ENCODE measurements around the gene EEF2KMT. TPM values are rescaled to one million over a fixed set of nuclear protein-coding genes. Genes with fewer than 3 reads are reported as not detected.
"Not testable (repeated sequence)": the region's sequence is repeated elsewhere in the genome, so short reads cannot be mapped to it uniquely, and the experiment has no call there.

EEF2KMT gene
- total RNA-seq, 4 donors from 2014 or later: 4.5 to 7.2 (median 6.5) TPM

GRCh38 chr16:5098221-5099159 is 895 bp upstream of the EEF2KMT start:
- Histone ChIP-seq H3K4me3 (peak overlapping the region; percentile 23 to 89 (median 88)), H3K4me1 (peaks cover 0 to 11% (median 5%) of the 10 kb centered on the region in 4 donors), H3K27ac (peak overlapping the region; percentile 86 to 93 (median 90))
- intact Hi-C loops (cut with DNase I; ENCODE audit: low total_unique reads): loop anchor here (10.0 kb wide), 1 partner anchor 744 kb away; the partner anchor contains the start of gene PAM16
- peak; percentile 80 for DNase-seq
- H3K27me3 ChIP-seq; H3K36me3 ChIP-seq; H3K9me3 ChIP-seq; in situ Hi-C loops (cut with MboI; ENCODE audit: low pct_ligation_motif_present in 1 of 4, low pct_unique_long_range_greater_than_20kb in 1 of 4, low sequenced_read_pairs in 3 of 4): not testable (repeated sequence)
- WGBS, 2 donors (ENCODE audit: low coverage in 1 of 2): 0 to 2% methylated on average over 1 to 39 of the region's 67 CpGs
- TF ChIP-seq POLR2A (IDR thresholded peaks at IDR 0.05): peak; percentile 53

- H3K9me3 ChIP-seq; DNase-seq; H3K36me3 ChIP-seq; in situ Hi-C loops (cut with MboI; ENCODE audit: low pct_ligation_motif_present in 1 of 4, low pct_unique_long_range_greater_than_20kb in 1 of 4, low sequenced_read_pairs in 3 of 4); H3K27me3 ChIP-seq: not testable (repeated sequence)
- 1% methylated on average over 20 of the region's 23 CpGs; no CpG with 5 or more reads in 1 of the 2 donors for WGBS, 2 donors (ENCODE audit: low coverage in 1 of 2)
- Histone ChIP-seq H3K4me1 (peaks cover 0 to 11% (median 6%) of the 10 kb centered on the region in 4 donors), H3K4me3 (peak overlapping the region; percentile 85 to 89 (median 88)), H3K27ac (peak overlapping the region; percentile 86 to 93 (median 90))
- intact Hi-C loops (cut with DNase I; ENCODE audit: low total_unique reads): loop anchor here (10.0 kb wide), 1 partner anchor 742 kb away; the partner anchor contains the start of gene PAM16
These were observed 530 bp downstream of the EEF2KMT start for GRCh38 chr16:5097061-5097469.

GRCh38 chr16:5096437-5097060 is 1.0 kb downstream of the EEF2KMT start:
- H3K9me3 ChIP-seq; in situ Hi-C loops (cut with MboI; ENCODE audit: low pct_ligation_motif_present in 1 of 4, low pct_unique_long_range_greater_than_20kb in 1 of 4, low sequenced_read_pairs in 3 of 4); H3K27me3 ChIP-seq; H3K36me3 ChIP-seq; DNase-seq: not testable (repeated sequence)
- Histone ChIP-seq H3K27ac (peak overlapping the region in 3 of 4 donors; percentile 89 to 93 (median 90)), H3K4me1 (peaks cover 0 to 11% (median 7%) of the 10 kb centered on the region in 4 donors), H3K4me3 (peak overlapping the region in 2 of 4 donors; percentile 88 to 89)
- 11 to 24% methylated on average over 4 to 7 of the region's 7 CpGs for WGBS, 2 donors (ENCODE audit: low coverage in 1 of 2)
- intact Hi-C loops (cut with DNase I; ENCODE audit: low total_unique reads): loop anchor here (10.0 kb wide), 1 partner anchor 742 kb away; the partner anchor contains the start of gene PAM16

- intact Hi-C loops (cut with DNase I; ENCODE audit: low total_unique reads): loop anchor here (10.0 kb wide), 1 partner anchor 740 kb away; the partner anchor contains the start of gene PAM16
- H3K27me3 ChIP-seq; H3K4me3 ChIP-seq; H3K9me3 ChIP-seq; DNase-seq; in situ Hi-C loops (cut with MboI; ENCODE audit: low pct_ligation_motif_present in 1 of 4, low pct_unique_long_range_greater_than_20kb in 1 of 4, low sequenced_read_pairs in 3 of 4); H3K27ac ChIP-seq; H3K36me3 ChIP-seq: not testable (repeated sequence)
- H3K4me1 ChIP-seq: peaks cover 0 to 11% (median 7%) of the 10 kb centered on the region in 4 donors
- WGBS, 2 donors (ENCODE audit: low coverage in 1 of 2): 67 to 90% methylated on average over 3 to 11 of the region's 11 CpGs
These were observed 2.3 kb downstream of the EEF2KMT start for GRCh38 chr16:5095145-5095830.

- H3K9me3 ChIP-seq; H3K4me3 ChIP-seq; in situ Hi-C loops (cut with MboI; ENCODE audit: low pct_ligation_motif_present in 1 of 4, low pct_unique_long_range_greater_than_20kb in 1 of 4, low sequenced_read_pairs in 3 of 4); DNase-seq; H3K36me3 ChIP-seq; H3K4me1 ChIP-seq; H3K27ac ChIP-seq; H3K27me3 ChIP-seq: not testable (repeated sequence)
- 84% methylated on average over 10 of the region's 11 CpGs; no CpG with 5 or more reads in 1 of the 2 donors for WGBS, 2 donors (ENCODE audit: low coverage in 1 of 2)
- intact Hi-C loops (cut with DNase I; ENCODE audit: low total_unique reads): loop anchor here (10.0 kb wide), 1 partner anchor 739 kb away; the partner anchor contains the start of gene PAM16
These were observed 3.8 kb downstream of the EEF2KMT start for GRCh38 chr16:5093746-5094145.

GRCh38 chr16:5093081-5093480 is 4.5 kb downstream of the EEF2KMT start:
- H3K36me3 ChIP-seq; DNase-seq; H3K9me3 ChIP-seq; H3K4me3 ChIP-seq; H3K4me1 ChIP-seq; H3K27ac ChIP-seq; in situ Hi-C loops (cut with MboI; ENCODE audit: low pct_ligation_motif_present in 1 of 4, low pct_unique_long_range_greater_than_20kb in 1 of 4, low sequenced_read_pairs in 3 of 4); H3K27me3 ChIP-seq: not testable (repeated sequence)
- 81% methylated on average over 9 of the region's 9 CpGs; no CpG with 5 or more reads in 1 of the 2 donors for WGBS, 2 donors (ENCODE audit: low coverage in 1 of 2)
- intact Hi-C loops (cut with DNase I; ENCODE audit: low total_unique reads): loop anchor here (10.0 kb wide), 1 partner anchor 738 kb away; the partner anchor contains the start of gene PAM16

GRCh38 chr16:5090592-5090991 is 7.0 kb downstream of the EEF2KMT start:
- H3K27me3 ChIP-seq; H3K9me3 ChIP-seq; H3K36me3 ChIP-seq; in situ Hi-C loops (cut with MboI; ENCODE audit: low pct_ligation_motif_present in 1 of 4, low pct_unique_long_range_greater_than_20kb in 1 of 4, low sequenced_read_pairs in 3 of 4); H3K4me3 ChIP-seq; H3K4me1 ChIP-seq; H3K27ac ChIP-seq; DNase-seq: not testable (repeated sequence)
- 90 to 93% methylated on average over 3 to 9 of the region's 9 CpGs for WGBS, 2 donors (ENCODE audit: low coverage in 1 of 2)
- intact Hi-C loops (cut with DNase I; ENCODE audit: low total_unique reads): loop anchor here (10.0 kb wide), 1 partner anchor 736 kb away; the partner anchor contains the start of gene PAM16

GRCh38 chr16:5089911-5090555 is 7.6 kb downstream of the EEF2KMT start:
- H3K4me1 ChIP-seq; H3K4me3 ChIP-seq; H3K27me3 ChIP-seq; DNase-seq; H3K9me3 ChIP-seq; H3K27ac ChIP-seq; H3K36me3 ChIP-seq; in situ Hi-C loops (cut with MboI; ENCODE audit: low pct_ligation_motif_present in 1 of 4, low pct_unique_long_range_greater_than_20kb in 1 of 4, low sequenced_read_pairs in 3 of 4): not testable (repeated sequence)
- WGBS, 2 donors (ENCODE audit: low coverage in 1 of 2): 91% methylated on average over 23 of the region's 26 CpGs; no CpG with 5 or more reads in 1 of the 2 donors
- intact Hi-C loops (cut with DNase I; ENCODE audit: low total_unique reads): loop anchor here (10.0 kb wide), 1 partner anchor 735 kb away; the partner anchor contains the start of gene PAM16

GRCh38 chr16:5088936-5089335 is 8.7 kb downstream of the EEF2KMT start:
- DNase-seq; H3K4me3 ChIP-seq; H3K4me1 ChIP-seq; H3K27me3 ChIP-seq; H3K27ac ChIP-seq; in situ Hi-C loops (cut with MboI; ENCODE audit: low pct_ligation_motif_present in 1 of 4, low pct_unique_long_range_greater_than_20kb in 1 of 4, low sequenced_read_pairs in 3 of 4); H3K9me3 ChIP-seq; intact Hi-C loops (cut with DNase I; ENCODE audit: low total_unique reads); H3K36me3 ChIP-seq: not testable (repeated sequence)
- WGBS, 2 donors (ENCODE audit: low coverage in 1 of 2): 90% methylated on average over 17 of the region's 17 CpGs; no CpG with 5 or more reads in 1 of the 2 donors

Data from transverse colon (tissue), 4 donors.